Thyroid gland (tissue), 4 donors: ENCODE measurements around the gene DNAJB6. TPM values are rescaled to one million over a fixed set of nuclear protein-coding genes. Genes with fewer than 3 reads are reported as not detected.

Source experiments
- DNase-seq, 2 donors: peaks; one replicate each; pipeline ENCODE4 v3.0.0-alpha.2; 2019
- H3K27ac ChIP-seq, 3 donors: fragments of 200-600 bp; sonication (generic); 1 replicate in 2 of 3; 2 replicates in 1 of 3; pipeline ENCODE4 v1.5.1; 2016 to 2019; ENCODE audit warnings: mild to moderate bottlenecking in 1 of 3, moderate library complexity in 1 of 3
- H3K27me3 ChIP-seq: fragments of 200-600 bp; sonication (generic); one replicate; pipeline ENCODE4 v1.5.1; 2019
- H3K36me3 ChIP-seq, 2 donors: fragments of 200-600 bp; sonication (generic); one replicate each; pipeline ENCODE4 v1.5.1; 2016 to 2019
- H3K4me1 ChIP-seq, 2 donors: fragments of 200-600 bp; sonication (generic); one replicate each; pipeline ENCODE4 v1.5.1; 2017 to 2019
- H3K4me3 ChIP-seq, 3 donors: fragments of 200-600 bp; sonication (generic); replicated peaks in 1 of 3; 1 replicate in 2 of 3; 2 replicates in 1 of 3; pipeline ENCODE4 v1.5.1; 2016; ENCODE audit warnings: mild to moderate bottlenecking in 1 of 3
- H3K9me3 ChIP-seq: fragments of 200-600 bp; sonication (generic); one replicate; pipeline ENCODE4 v1.5.1; 2017
- POLR2A ChIP-seq, 2 donors: fragments of 450-650 bp; IDR thresholded peaks; one replicate each; pipeline ENCODE4 v1.6.1; 2017; ENCODE audit warnings: antibody characterized with exemption in 2 of 2, mild to moderate bottlenecking in 2 of 2, moderate library complexity in 1 of 2
- WGBS, 2 donors: methylation state at CpG; one replicate each; pipeline ENCODE4 v1.1.5; 2017; 5-methylcytosine and 5-hydroxymethylcytosine counted together
- intact Hi-C: fragments of 100-400 bp; cut with DNase I; formaldehyde crosslinking; loops from one replicate; pipeline ENCODE4 v1.15.1; 2023
- total RNA-seq, 4 donors: library from RNA; depleted of rRNA; stranded (reverse); fragments of >200 nt; gene quantifications; one replicate each; pipeline ENCODE4 v1.2.3, GENCODE V29; 2016
- TF ChIP-seq, protein P1 (sequence below), 6 experiments: fragments of 200-600 bp in 3 of 6; fragments of 450-650 bp in 3 of 6; sonication (generic) in 3 of 6; IDR thresholded peaks; one replicate each; pipeline ENCODE4 v1.5.1; 2016 to 2019; ENCODE audit warnings: antibody characterized with exemption in 6 of 6, mild to moderate bottlenecking in 2 of 6, inconsistent platforms in 1 of 6, moderate library complexity in 1 of 6

The DNAJB6 gene
- total RNA-seq, 4 donors from 2014 or later: 80.7 to 92.7 (median 91.1) TPM

DNA sequence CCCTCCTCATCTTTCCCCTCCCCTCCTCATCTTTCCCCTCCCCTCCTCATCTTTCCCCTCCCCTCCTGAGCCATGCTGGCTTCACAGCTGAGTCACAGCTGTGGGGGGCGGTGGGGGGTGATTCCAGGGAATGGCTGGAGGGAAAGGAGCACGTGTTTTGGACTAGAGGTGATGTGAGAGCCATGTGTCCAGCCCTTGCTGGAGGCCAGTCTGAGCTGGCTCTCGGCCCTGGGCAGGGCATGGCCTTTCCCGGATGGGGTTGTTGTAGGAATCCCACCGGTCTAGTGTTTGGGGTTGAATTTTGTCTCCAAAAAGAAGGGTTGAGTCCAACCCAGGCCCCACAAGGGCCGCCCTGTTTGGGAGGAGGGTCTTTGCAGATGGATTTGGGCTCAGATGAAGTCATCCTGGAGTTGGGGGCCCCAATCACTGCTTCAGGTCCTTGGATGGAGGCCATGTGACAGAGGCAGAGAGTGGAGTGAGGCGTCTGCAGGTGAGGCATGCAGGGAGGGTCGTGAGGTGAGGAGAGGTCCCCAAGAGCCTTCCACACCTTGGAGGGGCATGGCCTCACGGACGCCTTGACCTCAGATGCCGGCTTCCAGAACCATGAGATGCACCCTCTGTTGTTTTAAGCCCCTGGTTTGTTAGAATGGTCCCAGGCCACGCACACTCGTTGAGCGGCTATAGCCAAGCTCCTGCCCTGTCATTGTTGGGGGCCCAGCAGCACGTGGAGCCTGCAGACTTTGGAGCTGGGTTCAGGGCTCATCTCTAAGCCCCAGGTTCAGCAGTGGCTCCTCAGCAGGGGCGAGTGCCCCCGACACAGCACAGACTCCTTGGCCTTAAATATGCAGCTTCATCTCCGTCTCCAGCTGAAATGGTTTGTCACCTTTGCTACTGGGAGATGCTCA is 101.6 kb downstream of the DNAJB6 start:
- Histone ChIP-seq H3K9me3 (no peaks in the 10 kb centered on the region), H3K36me3 (no peaks in the 10 kb centered on the region), H3K27me3 (no peaks in the 10 kb centered on the region), H3K4me3 (no peak overlapping the region), H3K27ac (no peak overlapping the region), H3K4me1 (no peaks in the 10 kb centered on the region)
- DNase-seq: no peak
- intact Hi-C loops: no loop called here
- TF ChIP-seq POLR2A (IDR thresholded peaks at IDR 0.05): no peak
- TF ChIP-seq, protein P1, sequence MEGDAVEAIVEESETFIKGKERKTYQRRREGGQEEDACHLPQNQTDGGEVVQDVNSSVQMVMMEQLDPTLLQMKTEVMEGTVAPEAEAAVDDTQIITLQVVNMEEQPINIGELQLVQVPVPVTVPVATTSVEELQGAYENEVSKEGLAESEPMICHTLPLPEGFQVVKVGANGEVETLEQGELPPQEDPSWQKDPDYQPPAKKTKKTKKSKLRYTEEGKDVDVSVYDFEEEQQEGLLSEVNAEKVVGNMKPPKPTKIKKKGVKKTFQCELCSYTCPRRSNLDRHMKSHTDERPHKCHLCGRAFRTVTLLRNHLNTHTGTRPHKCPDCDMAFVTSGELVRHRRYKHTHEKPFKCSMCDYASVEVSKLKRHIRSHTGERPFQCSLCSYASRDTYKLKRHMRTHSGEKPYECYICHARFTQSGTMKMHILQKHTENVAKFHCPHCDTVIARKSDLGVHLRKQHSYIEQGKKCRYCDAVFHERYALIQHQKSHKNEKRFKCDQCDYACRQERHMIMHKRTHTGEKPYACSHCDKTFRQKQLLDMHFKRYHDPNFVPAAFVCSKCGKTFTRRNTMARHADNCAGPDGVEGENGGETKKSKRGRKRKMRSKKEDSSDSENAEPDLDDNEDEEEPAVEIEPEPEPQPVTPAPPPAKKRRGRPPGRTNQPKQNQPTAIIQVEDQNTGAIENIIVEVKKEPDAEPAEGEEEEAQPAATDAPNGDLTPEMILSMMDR (IDR thresholded peaks at IDR 0.05): no peak
- WGBS, 2 donors: 80% methylated on average over 17 of the region's 18 CpGs

DNA sequence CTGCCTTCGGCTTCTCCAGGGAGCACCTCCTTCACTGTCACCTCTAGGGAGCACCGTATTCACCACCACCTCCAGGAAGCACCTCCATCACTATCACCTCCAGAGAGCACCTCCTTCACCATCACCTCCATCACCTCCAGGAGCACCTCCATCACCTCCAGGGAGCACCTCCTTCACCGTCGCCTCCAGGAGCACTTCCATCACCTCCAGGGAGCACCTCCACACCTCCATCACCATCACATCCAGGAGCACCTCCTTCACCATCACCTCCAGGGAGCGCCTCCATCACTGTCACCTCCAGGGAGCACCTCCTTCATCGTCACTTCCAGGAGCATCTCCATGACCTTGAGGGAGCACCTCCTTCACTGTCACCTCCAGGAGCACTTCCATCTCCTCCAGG is 102.3 kb downstream of the DNAJB6 start:
- no peaks in the 10 kb centered on the region for H3K9me3 ChIP-seq
- no peak overlapping the region for H3K4me3 ChIP-seq
- H3K36me3 ChIP-seq: no peaks in the 10 kb centered on the region
- WGBS, 2 donors: 93 to 96% methylated on average over 6 of the region's 6 CpGs
- DNase-seq: no peak
- intact Hi-C loops: no loop called here
- TF ChIP-seq, protein P1 (IDR thresholded peaks at IDR 0.05): no peak
- no peak for TF ChIP-seq POLR2A (IDR thresholded peaks at IDR 0.05)
- no peaks in the 10 kb centered on the region for H3K27me3 ChIP-seq
- H3K27ac ChIP-seq: no peak overlapping the region
- H3K4me1 ChIP-seq: no peaks in the 10 kb centered on the region

DNA sequence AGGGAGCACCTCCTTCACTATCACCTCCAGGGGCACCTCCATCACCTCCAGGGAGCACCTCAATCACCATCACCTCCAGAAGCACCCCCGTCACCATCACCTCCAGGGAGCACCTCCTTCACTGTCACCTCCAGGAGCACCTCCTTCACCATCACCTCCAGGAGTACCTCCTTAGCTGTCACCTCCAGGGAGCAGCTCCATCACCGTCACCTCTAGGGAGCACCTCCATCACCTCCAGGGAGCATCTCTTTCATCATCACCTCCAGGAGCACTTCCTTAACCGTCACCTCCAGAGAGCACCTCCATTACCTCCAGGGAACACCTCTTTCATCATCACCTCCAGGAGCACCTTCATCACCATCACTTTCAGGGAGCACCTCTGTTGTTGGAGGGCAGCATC is 103.0 kb downstream of the DNAJB6 start:
- TF ChIP-seq POLR2A (IDR thresholded peaks at IDR 0.05): no peak
- TF ChIP-seq, protein P1 (IDR thresholded peaks at IDR 0.05): no peak
- Histone ChIP-seq H3K27ac (no peak overlapping the region), H3K4me1 (no peaks in the 10 kb centered on the region), H3K27me3 (no peaks in the 10 kb centered on the region), H3K36me3 (no peaks in the 10 kb centered on the region), H3K9me3 (no peaks in the 10 kb centered on the region), H3K4me3 (no peak overlapping the region)
- no peak for DNase-seq
- 74 to 79% methylated on average over 3 of the region's 3 CpGs for WGBS, 2 donors
- intact Hi-C loops: no loop called here

DNA sequence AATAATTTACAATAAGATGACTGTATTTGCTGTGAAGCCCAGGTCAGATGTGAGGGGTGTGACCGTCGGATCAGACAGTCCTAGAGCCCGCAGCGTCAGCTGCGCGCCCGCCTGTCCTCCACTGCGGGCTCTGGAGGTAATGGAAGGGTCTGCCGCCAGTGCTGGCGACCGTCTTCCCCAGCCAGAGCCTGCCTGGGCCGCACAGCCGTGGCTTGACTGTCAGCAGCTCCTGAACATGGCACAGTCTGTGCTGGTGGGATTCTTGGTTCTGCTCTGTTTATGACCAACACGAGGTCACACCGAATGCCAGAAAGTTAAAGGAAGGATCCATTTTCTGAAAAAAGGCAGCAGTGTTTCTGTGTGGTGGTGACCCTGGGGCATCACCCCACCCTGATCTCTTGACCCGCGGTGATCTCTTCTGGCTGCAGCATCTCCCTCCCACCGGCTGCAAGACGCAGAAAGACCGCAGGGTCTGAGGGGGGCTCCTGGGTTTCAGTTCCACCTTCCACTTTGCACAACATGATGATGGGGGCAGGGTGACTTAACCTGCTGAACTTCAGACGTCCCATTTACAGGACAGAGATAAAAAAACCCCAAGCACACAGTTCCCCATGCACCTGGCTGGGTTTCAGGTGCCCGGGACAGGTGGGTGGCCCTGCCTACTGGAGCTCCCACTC is 103.7 kb downstream of the DNAJB6 start:
- 92% methylated on average over 21 to 22 of the region's 22 CpGs for WGBS, 2 donors
- no peak overlapping the region for H3K4me3 ChIP-seq
- no peaks in the 10 kb centered on the region for H3K9me3 ChIP-seq
- no peaks in the 10 kb centered on the region for H3K36me3 ChIP-seq
- no peak for DNase-seq
- TF ChIP-seq, protein P1 (IDR thresholded peaks at IDR 0.05): no peak
- TF ChIP-seq POLR2A (IDR thresholded peaks at IDR 0.05): no peak
- H3K27ac ChIP-seq: no peak overlapping the region
- intact Hi-C loops: no loop called here
- no peaks in the 10 kb centered on the region for H3K4me1 ChIP-seq
- H3K27me3 ChIP-seq: no peaks in the 10 kb centered on the region

DNA sequence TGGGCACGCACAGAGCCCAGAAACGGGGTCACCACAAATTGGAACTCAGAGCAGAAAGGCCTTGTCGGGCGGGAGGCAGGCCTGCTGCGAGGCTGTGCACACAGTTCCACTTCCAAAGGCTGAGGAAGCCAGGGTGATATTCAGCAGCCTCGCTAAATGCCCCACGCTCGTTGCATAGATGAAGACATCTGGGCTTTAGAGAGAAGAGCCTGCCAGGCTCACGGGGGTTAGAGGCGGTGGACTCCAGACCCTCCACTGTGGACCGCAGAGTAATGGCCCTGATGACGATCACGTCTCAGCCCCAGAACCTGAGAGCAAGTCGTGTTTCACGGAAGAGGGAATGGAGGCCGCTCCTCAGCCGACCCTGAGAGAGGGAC is 104.2 kb downstream of the DNAJB6 start:
- Histone ChIP-seq H3K4me1 (no peaks in the 10 kb centered on the region), H3K36me3 (no peaks in the 10 kb centered on the region), H3K9me3 (no peaks in the 10 kb centered on the region), H3K27ac (no peak overlapping the region), H3K4me3 (no peak overlapping the region), H3K27me3 (no peaks in the 10 kb centered on the region)
- 92 to 95% methylated on average over 16 of the region's 17 CpGs for WGBS, 2 donors
- DNase-seq: no peak
- TF ChIP-seq, protein P1 (IDR thresholded peaks at IDR 0.05): no peak
- TF ChIP-seq POLR2A (IDR thresholded peaks at IDR 0.05): no peak
- intact Hi-C loops: no loop called here
